GM21447 (cell line): Measurements from ENCODE around the gene DHFR2.
"Not testable (repeated sequence)": the region's sequence is repeated elsewhere in the genome, so short reads cannot be mapped to it uniquely, and the experiment has no call there.

Source experiments
- ATAC-seq: cut with Tn5 transposase; IDR thresholded peaks from one replicate; pipeline ENCODE4 v1.9.1; 2021; ENCODE audit not compliant: unreplicated experiment

The DHFR2 gene

DNA sequence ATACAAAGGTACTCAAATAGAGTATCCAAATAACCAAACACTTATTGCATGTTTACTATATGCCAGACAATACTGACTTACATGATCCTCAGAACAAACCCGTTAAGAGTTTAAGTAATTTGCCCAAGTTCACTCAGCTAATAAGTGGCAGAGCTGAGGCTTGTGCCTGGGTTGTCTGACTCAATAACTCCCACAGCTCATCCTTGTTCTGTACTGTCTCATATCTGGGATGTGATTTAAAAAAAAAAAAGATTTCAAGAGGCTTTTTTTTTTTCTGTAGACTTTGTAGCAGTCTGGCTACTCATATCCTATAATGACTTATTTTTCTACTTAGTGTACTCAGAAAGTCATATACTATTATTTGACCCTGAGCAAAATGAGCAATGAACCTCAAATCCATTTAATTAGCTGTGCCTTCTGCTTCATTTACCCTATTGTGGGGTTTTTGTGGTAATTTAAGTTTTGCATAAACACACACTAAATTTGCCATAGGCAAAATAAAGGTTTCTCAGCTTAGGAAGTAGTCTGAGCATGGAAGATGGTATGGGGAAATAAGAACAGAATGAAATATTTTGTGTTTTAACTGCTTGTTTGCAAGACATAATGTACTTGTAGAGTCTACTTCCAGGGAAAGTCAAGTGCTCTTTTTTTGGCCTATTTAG, 3.2 kb upstream of the DHFR2 start:
- no peak for ATAC-seq

DNA sequence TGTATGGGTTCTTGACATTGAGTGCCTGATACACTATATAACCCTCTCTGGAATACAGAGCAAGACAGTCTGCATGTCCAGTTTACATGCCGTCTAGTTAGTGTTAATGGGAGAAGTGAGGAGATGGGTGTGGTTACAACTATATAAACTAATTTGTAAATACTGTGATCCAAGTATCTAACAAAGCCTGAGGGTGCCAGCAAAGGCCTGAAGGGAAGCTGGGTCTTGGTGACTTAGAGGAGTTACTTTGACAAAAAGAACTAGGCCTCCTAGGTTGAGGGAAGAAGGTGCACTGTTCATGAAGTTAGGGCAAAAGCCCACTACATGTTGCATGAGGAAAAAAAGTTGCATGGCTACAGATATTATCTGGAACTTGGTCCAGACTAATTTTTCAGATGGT, 2.4 kb upstream of the DHFR2 start:
- no peak for ATAC-seq

DNA sequence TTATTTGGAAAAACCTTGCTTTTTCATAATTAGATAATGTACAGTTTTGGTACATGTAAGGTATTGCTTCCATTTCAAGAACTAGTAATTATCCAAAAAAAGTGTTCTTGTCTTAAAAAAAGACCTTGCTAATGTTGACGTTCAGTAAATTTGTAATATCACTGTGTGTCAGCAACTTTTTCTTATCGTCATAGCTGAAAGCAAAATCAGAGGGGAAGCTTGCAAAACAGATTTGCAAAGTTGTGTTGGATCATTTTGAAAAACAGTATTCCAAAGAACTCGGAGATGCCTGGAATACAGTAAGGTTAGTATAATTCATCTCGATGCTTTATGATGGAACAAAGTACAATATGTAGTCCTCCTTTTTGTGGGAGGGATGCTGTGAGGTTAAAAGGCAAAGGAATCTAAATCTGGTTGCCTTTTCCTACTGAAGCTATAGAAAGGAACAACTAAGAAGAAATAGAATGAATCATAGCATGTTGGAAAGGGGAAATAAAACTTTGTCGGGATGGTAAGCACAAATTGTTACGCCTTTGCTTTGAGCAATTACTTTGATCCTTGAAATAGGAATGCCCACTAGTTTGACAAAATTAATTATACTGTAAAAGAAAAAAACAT, 1.6 kb upstream of the DHFR2 start:
- ATAC-seq, result no peak

DNA sequence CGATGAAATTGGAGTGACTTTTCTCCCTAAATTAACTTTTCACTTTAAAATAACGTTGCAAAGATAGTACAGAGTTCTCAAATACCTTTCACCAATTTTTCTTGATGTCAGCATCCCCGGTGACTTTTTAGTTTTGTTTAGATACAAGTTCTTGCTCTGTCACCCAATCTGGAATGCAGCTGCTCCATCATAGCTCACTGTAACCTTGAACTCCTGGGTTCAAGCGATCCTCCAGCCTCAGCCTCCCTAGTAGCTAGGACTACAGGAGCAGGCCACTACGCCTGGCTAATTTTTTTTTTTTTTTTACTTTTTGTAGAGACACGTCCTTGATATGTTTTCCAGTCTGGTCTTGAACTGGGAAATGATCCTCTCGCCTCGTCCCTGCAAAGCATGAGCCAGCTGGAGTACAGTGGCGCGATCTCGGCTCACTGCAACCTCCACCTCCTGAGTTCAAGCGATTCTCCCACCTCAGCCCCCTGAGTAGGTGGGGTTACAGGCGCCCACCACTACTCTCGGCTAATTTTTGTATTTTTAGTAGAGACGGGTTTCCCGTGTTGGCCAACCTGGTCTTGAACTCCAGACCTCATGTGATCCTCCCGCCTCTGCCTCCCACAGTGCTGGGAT, 892 bp upstream of the DHFR2 start:
- ATAC-seq, result no peak

DNA sequence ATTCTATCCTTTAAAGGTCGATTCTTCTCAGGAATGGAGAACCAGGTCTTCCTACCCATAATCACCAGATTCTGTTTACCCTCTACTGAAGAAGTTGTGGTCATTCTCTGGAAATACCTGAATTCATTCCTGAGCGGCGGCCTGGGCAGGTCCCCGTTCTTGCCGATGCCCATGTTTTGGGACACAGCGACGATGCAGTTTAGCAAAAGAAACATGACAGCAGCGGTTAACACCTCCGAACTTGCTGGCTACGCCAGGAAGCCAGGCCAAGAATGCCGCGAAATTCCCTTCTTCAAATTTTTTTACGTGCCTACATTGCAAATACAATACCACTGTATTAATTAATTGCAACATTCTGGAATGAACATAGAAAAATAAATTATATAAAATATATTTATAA, 1.4 kb downstream of the DHFR2 start:
- ATAC-seq, result no peak

DNA sequence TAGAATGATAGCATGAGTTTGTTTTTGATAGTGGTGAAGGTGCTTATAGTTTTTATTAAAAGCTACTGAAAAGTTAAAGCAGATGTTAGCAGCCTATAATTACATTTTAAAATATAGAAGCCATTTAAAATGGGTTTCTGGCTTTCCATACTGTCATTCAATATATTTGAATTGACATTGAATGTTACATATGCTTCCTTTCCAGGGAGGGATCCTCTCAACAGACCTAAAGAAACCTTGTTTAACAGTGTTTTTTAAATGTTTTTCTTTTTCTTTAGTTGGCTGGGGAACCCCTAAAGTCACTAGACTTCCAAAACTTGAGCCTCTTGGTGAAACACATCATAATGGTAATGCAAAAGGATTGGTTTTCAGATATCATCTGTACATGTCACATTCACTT, 12.2 kb downstream of the DHFR2 start:
- no peak for ATAC-seq

DNA sequence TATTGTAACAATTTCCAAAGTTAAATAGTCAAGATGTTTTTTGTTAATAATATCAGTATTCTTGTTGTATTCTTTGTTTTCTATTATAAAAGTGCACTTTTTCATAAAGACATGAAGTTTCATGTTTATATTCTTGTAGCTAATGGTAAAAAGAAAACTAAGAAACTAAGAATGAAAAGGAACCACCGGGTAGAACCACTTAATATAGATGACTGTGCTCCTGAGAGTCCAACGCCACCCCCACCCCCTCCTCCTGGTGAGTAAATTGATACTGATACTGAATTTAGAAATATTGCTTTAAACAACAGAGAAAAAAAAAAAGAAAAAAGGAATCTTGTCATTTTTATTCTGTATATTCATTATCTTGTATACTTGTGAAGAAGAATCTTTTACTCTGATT, 13.4 kb downstream of the DHFR2 start:
- ATAC-seq, result no peak

DNA sequence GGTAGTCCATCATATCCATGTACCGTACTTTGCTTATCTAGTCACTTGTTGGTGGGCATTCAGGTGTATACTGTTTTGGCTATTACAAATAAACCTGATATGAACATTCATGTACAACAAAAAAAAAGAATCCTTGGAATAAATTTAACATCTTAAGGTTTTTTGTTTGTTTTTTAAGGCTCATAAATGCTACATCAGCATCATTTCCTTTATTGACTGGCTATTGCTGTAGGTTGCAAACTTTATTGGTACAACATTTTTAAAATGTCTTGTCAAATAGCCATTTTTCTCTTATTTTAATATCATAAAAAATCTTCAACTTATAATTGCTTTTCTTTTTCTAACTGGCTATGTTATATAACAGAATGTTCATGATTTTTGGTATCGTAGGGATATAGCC, 16.2 kb downstream of the DHFR2 start:
- no peak for ATAC-seq

DNA sequence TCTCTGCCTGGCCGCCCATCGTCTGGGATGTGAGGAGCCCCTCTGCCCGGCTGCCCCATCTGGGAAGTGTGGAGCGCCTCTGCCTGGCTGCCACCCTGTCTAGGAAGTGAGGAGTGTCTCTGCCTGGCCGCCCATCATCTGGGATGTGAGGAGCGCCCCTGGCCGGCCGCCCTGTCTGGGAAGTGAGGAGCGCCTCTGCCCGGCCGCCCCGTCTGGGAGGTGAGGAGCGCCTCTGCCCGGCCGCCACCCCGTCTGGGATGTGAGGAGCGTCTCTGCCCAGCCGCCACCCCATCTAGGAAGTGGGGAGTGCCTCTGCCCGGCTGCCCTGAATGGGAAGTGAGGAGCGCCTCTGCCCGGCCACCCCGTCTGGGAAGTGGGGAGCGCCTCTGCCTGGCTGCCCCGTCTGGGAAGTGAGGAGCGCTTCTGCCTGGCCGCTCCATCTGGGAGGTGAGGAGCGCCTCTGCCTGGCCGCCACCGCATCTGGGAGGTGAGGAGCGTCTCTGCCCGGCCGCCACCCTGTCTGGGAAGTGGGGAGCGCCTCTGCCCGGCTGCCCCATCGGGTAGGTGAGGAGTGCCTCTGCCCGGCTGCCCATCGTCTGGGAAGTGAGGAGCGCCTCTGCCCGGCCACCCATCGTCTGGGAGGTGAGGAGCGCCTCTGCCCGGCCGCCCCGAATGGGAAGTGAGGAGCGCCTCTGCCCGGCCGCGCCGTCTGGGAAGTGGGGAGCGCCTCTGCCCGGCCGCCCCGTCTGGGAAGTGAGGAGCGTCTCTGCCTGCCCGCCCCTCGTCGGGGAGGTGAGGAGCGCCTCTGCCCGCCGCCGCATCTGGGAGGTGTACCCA, 18.4 kb downstream of the DHFR2 start:
- not testable (repeated sequence) for ATAC-seq

DNA sequence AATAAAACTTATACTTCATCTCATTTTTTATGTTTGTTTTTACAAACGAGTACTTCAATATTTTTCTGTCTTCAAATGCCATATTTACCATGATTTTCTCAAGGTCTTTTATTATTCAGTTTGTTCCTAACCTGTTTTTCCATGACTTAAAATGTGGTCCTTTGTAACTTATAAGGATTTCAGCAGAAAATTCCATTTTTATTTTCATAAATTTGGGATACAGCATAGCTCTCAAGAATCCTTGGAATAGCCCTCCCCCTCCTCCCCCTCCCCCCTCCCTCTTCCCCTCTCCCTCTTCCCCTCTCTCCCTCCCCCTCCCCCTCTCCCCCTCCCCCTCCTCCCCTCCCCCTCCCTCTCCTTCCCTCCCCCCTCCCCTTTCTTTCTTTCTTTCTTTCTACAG, 19.4 kb downstream of the DHFR2 start:
- no peak for ATAC-seq

DNA sequence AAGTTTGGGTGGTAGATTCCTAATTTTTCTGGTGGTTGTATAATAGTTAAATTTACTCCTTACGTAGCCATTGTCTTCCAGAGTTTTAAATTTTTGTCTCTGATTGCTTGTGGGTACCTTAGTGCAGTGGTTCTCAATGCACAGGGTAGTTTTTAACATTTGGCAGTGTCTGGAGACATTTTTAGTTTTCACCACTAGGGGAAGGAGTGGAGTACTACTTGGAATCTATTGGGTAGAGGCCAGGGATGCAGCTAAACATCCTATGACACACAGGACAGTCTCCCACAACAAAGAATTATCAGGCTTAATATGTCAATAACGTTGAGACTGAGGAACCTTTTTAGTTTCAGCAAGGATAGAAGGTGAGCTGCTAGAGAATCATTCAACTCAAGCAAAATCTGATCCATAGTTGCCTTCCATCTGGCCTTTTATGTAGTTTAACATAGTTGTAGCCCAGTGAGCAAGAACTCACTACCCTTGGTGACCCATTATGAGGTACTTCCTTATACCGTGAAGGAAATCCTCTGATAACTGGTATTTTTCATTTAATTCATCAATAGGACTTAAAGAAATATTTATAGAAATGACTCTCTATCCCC, 25.7 kb downstream of the DHFR2 start:
- peak; percentile 81 for ATAC-seq

DNA sequence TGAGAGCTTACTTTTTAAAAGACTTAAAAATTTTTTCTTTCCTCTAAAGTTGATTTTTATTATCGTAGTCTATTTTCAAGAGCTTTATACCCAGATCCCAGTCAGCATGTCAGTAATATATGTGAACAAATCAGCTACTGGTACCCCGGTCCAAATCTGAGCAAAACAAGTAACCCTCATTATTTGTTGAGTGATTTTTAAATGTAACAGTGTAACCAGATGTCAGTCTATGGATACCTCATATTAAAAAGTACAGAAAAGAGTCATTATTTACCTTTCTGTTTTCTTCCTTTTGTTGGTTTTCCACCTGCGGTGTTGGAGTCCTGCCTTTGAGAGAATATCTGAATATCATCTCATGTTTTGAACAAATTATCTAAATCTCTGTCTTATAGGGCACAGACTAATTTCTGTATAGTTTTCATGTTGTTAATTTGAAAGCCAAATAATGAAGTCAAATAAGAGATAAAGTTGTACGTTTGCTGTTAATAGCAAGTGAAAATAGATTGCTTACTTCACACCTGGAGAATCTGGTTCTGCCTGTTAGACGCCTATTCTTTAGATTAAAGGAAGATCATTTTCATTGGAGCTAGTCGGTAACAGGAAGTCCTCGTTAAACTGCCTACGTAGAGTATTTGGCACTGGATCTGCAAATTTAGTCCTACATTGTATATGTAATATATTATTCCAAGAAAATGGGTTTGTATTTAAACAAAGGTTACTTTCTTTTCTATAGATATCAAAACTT, 34.5 kb downstream of the DHFR2 start, which contains the start of gene STX19:
STX19 (minus strand) TSS at position 505 of the 745 bp plus-strand sequence. CDS start 13,328 bp downstream, outside the sequence.
- no peak for ATAC-seq

DNA sequence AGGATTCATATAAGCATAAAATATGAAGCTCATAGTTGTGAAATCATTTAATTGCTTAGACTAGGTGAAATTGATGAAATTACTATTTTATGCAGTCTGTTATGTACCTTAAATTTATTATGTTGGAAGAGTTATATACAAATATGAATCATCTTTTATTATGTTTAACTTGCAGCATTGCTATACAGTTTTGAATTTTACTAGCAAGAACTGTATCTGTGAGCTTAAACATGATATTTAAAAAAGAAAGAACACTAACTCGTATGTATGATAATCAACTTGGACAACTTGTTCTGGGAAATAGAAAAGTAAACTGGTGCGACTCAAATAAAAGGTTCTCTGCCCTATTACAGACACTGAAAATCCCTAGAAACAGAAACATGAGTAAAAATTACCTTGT, 36.1 kb downstream of the DHFR2 start:
- no peak for ATAC-seq

DNA sequence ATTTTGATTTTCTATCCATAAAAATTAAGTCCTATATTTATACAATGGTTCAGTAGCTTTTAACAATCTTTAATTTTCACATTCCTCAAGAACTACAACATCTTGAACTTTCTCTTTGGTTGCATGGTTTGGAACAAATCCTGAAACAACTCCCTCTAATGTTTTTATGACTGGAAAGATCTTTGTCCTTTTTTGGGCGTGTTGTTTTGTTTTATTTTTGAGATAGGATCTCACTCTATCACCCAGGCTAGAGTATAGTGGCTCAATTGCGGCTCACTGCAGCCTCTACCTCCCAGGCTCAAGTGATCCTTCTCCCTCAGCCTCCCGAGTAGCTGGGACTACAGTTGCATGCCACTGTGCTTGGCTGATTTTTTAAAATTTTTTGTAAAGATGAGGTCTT, 38.3 kb downstream of the DHFR2 start:
- no peak for ATAC-seq

DNA sequence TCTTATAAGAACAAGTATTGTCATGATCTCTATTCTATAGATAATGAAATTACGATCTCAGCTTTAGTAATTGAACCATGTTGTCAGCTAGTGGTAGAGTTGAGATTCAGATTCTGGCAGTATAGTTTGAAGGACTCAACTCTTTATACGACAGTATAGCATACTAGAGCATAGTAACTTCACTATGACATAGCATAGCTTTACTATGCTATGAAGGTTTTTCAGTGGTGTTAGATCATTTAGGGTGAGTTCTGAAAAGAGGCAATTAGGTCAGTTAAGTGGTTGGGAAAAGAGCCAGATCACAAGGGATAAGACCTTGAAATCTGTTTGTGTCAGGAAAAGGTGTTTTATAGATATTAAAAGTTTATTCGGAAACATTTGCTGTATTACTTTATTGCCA, 42.4 kb downstream of the DHFR2 start:
- ATAC-seq, result no peak

DNA sequence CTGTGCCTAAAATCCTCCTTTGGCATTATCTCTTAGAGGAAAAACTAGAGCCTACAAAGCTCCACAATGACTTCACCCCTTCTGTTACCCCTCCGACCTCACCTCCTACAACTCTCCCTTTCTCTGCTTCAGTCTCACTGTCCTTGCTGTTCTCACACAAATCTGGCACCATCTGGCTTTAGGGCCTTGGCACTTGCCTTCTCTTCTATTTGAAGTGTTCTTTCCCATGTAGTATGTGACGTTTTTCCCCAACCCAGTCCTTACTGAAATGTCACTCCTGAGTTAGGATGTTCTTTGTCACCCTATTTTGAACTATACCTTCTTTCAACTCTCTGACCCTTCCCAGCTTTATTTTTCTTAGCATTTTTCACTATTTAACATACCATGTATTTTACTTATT, 43.1 kb downstream of the DHFR2 start:
- no peak for ATAC-seq

DNA sequence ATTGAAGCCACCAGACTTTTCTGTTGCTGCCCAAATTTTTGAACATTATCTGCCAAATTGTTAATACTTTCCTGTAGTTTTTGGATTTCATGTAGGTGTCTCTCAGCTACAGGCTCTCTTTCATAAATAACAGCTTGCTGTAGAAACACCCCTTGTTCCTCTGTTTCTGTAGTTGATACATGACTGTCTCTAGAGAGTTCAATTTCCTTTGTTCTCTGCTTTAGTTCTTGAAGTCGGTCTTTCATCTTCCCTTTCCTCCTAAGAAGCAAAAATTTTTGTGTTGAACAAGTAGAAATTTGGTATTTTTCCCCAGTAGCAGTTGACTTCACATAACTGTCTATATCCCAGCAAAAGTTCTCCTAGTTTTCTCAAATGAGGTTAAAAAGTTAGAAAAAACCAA, 47.7 kb downstream of the DHFR2 start:
- no peak for ATAC-seq

DNA sequence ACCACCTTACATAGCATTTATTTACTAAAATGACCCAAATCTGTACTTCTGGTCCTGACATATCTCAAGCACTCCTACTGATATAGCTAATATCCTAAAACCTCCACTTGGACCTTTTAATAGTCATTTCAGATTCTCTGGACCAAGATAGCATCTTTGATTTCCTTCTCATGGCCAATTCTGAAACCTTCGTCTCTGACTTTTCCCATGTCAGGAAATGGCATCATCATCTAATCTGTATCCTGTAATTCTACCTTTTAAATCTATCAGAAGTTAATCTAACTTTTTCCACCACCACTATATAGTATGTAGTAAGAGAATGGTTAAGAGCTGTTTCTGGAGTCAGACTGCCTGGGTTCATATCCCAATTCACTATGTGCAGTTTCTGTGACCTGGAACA, 50.5 kb downstream of the DHFR2 start:
- ATAC-seq, result no peak

DNA sequence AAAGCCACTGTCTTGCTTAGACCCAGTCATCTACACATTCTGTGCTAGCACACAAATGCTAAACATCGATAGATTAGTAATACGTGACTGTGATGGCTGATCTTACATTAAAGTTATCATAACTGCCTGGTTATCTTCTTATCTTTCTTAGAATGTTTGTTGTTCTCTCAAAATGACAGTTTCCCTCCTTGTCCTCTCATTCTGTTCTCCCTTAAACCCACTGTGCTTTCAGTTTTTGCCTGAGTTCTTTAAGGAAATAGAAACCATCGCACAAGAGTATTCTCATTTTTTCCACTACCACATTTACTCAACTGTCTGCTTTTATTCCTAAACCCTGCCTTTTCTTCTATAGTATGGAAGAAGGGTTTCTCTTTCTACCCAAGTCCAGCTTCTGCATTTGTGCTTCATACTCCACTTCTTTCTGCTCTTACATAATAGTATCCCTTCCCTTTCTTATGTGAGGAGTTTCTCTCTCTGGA, 51.4 kb downstream of the DHFR2 start:
- ATAC-seq, result no peak

DNA sequence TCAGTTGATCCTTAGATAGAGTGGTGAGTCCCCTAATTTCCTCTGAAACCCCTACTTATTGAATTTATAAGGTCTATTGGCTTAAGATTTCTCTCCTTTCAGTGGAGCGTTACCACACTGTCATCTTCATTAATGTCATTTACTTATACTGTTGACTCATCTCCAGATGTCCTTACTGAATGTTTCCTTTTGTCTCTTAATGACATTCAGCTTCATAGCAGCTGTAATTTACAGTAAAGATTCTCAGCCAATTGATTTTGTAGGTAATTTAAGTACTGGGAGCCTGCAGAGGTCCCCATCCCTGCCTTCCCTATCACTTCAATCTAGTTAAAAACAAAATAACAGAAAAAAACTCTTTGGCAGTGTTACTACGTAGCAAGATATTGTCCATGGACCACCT, 53.1 kb downstream of the DHFR2 start:
- ATAC-seq, result no peak
